ENCODE measurements around the gene MUC5AC. TPM values are rescaled to one million over a fixed set of nuclear protein-coding genes. Genes with fewer than 3 reads are reported as not detected.

The MUC5AC gene
- total and polyA plus RNA-seq, 2 of the 13 experiments (the other 11 are each of a cell fraction or from before 2014, with no cell fraction given), result under 0.01 TPM; not detected in 1

DNA sequence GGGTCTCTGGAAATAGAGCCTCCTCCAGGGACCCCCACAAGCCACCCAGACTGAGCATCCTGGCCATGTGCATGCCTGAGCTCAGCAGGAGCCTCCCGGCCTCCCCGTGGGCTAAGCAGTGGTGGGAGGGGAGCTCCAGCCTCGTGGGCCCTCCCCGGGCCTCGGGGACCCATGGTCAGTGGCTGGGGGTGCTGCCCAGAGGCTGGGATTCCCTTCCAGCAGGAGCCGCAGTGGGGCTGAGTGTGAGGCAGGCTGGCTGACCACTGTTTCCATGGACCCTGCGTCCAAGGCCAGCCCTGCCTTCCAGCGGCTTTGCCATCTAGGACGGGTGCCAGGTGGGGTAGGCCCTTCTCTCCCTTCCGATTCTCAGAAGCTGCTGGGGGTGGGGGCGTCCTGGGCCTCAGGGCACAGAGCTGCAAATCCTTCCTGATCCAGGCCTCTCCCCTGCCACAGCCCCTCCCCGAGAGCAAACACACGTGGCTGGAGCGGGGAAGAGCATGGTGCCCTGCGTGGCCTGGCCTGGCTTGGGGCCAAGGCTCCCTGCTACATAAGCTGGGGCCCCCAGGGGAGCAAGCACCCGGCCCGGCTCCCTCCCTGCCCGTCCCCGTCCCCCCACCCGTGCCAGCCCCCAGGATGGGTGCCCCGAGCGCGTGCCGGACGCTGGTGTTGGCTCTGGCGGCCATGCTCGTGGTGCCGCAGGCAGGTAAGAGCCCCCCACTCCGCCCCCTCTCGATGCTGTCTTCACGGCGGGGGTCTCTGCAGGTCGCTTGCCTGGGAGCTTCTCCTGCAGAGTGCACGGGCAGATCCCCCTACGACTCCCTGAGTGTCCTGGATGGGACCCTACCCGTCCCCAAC is 65.0 kb downstream of the MUC5AC start, which contains the start of gene MUC5B (continued):
- TF ChIP-seq, protein P1, sequence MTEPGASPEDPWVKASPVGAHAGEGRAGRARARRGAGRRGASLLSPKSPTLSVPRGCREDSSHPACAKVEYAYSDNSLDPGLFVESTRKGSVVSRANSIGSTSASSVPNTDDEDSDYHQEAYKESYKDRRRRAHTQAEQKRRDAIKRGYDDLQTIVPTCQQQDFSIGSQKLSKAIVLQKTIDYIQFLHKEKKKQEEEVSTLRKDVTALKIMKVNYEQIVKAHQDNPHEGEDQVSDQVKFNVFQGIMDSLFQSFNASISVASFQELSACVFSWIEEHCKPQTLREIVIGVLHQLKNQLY (CRISPR knock-in tag; IDR thresholded peaks at IDR 0.05), result peak; percentile 50; the same call in 1 of the 2 replicates
- TF ChIP-seq ZNF850 (CRISPR knock-in tag; conservative IDR thresholded peaks at IDR 0.05) (no peak), LCORL (IDR thresholded peaks at IDR 0.05) (no peak), LCORL (CRISPR knock-in tag; IDR thresholded peaks at IDR 0.05) (no peak), ZEB1 (IDR thresholded peaks at IDR 0.05; ENCODE audit: insufficient replicate concordance, low read depth) (no peak), ZNF282 (IDR thresholded peaks at IDR 0.05; ENCODE audit: partially characterized antibody) (no peak), MZF1 (CRISPR knock-in tag; IDR thresholded peaks at IDR 0.05; ENCODE audit: borderline replicate concordance) (no peak), NFE2L2 (IDR thresholded peaks at IDR 0.05; ENCODE audit: low read length) (no peak), MYC (CRISPR knock-in tag; IDR thresholded peaks at IDR 0.05; ENCODE audit: borderline replicate concordance) (0 out of 2 replicates have a peak, but pooled peaks have one; percentile 29), SIN3B (IDR thresholded peaks at IDR 0.05; ENCODE audit: low read length) (no peak), NCOA1 (CRISPR knock-in tag; IDR thresholded peaks at IDR 0.05) (no peak), POLR2AphosphoS5 (IDR thresholded peaks at IDR 0.05; ENCODE audit: low read depth, low read length) (no peak), KAT7 (CRISPR knock-in tag; IDR thresholded peaks at IDR 0.05; ENCODE audit: borderline replicate concordance) (no peak), ZNF558 (CRISPR knock-in tag; IDR thresholded peaks at IDR 0.05; ENCODE audit: borderline replicate concordance) (no peak), ZNF274 (CRISPR knock-in tag; IDR thresholded peaks at IDR 0.05) (no peak), ZNF501 (CRISPR knock-in tag; IDR thresholded peaks at IDR 0.05) (no peak), NCOA5 (CRISPR knock-in tag; IDR thresholded peaks at IDR 0.05) (no peak), EED (CRISPR knock-in tag; IDR thresholded peaks at IDR 0.05) (0 out of 2 replicates have a peak, but pooled peaks have one; percentile 9), ZSCAN25 (CRISPR knock-in tag; IDR thresholded peaks at IDR 0.05) (peak; percentile 84), FOXM1 (CRISPR knock-in tag; IDR thresholded peaks at IDR 0.05) (no peak)
- TF ChIP-seq, protein P2, sequence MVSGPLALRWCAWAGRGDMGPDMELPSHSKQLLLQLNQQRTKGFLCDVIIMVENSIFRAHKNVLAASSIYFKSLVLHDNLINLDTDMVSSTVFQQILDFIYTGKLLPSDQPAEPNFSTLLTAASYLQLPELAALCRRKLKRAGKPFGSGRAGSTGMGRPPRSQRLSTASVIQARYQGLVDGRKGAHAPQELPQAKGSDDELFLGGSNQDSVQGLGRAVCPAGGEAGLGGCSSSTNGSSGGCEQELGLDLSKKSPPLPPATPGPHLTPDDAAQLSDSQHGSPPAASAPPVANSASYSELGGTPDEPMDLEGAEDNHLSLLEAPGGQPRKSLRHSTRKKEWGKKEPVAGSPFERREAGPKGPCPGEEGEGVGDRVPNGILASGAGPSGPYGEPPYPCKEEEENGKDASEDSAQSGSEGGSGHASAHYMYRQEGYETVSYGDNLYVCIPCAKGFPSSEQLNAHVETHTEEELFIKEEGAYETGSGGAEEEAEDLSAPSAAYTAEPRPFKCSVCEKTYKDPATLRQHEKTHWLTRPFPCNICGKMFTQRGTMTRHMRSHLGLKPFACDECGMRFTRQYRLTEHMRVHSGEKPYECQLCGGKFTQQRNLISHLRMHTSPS (CRISPR knock-in tag; IDR thresholded peaks at IDR 0.05; ENCODE audit: low read depth), result peak; percentile 92; the same call in 1 of the 2 replicates
- TF ChIP-seq, protein P3, sequence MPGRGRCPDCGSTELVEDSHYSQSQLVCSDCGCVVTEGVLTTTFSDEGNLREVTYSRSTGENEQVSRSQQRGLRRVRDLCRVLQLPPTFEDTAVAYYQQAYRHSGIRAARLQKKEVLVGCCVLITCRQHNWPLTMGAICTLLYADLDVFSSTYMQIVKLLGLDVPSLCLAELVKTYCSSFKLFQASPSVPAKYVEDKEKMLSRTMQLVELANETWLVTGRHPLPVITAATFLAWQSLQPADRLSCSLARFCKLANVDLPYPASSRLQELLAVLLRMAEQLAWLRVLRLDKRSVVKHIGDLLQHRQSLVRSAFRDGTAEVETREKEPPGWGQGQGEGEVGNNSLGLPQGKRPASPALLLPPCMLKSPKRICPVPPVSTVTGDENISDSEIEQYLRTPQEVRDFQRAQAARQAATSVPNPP (CRISPR knock-in tag; IDR thresholded peaks at IDR 0.05), result no peak
- TF ChIP-seq, protein P4, sequence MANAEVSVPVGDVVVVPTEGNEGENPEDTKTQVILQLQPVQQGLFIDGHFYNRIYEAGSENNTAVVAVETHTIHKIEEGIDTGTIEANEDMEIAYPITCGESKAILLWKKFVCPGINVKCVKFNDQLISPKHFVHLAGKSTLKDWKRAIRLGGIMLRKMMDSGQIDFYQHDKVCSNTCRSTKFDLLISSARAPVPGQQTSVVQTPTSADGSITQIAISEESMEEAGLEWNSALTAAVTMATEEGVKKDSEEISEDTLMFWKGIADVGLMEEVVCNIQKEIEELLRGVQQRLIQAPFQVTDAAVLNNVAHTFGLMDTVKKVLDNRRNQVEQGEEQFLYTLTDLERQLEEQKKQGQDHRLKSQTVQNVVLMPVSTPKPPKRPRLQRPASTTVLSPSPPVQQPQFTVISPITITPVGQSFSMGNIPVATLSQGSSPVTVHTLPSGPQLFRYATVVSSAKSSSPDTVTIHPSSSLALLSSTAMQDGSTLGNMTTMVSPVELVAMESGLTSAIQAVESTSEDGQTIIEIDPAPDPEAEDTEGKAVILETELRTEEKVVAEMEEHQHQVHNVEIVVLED (CRISPR knock-in tag; IDR thresholded peaks at IDR 0.05; ENCODE audit: borderline replicate concordance), result no peak
- TF ChIP-seq, protein P5, sequence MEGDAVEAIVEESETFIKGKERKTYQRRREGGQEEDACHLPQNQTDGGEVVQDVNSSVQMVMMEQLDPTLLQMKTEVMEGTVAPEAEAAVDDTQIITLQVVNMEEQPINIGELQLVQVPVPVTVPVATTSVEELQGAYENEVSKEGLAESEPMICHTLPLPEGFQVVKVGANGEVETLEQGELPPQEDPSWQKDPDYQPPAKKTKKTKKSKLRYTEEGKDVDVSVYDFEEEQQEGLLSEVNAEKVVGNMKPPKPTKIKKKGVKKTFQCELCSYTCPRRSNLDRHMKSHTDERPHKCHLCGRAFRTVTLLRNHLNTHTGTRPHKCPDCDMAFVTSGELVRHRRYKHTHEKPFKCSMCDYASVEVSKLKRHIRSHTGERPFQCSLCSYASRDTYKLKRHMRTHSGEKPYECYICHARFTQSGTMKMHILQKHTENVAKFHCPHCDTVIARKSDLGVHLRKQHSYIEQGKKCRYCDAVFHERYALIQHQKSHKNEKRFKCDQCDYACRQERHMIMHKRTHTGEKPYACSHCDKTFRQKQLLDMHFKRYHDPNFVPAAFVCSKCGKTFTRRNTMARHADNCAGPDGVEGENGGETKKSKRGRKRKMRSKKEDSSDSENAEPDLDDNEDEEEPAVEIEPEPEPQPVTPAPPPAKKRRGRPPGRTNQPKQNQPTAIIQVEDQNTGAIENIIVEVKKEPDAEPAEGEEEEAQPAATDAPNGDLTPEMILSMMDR (CRISPR knock-in tag; IDR thresholded peaks at IDR 0.05), result peak; percentile 47

Measured in HepG2 (cell line).